GM19099 (cell line): Measurements from ENCODE around the gene TRIML2.

Experiments used
- POLR2A ChIP-seq: IDR thresholded peaks from 3 replicates; pipeline ENCODE4 v1.6.1; 2011; ENCODE audit warnings: low read depth; ENCODE audit not compliant: insufficient read length; ENCODE audit errors: extremely low read depth

Gene TRIML2

GRCh38 chr4:188117631-188118324, 8.4 kb upstream of the TRIML2 start:
- no peak for TF ChIP-seq POLR2A

GRCh38 chr4:188113156-188113555, 3.8 kb upstream of the TRIML2 start:
- no peak for TF ChIP-seq POLR2A

DNA sequence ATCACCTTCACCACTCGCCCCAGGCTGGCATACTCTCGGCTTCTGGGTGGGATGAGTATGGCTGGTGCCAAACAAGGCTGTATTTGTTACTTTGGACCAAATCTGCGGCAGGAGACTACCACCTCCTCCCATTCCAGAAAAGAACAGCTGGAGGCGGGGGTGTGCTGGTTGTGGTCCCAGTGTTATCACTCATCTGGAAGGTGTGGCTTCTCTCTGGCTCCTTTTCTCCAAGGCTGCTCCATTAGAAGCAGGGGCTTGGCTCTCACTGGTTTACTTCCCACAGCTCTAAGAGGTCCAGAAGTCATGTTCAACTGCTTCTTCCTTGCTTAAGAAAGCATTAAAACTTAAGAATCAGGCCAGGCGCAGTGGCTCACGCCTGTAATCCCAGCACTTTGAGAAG, 2.6 kb upstream of the TRIML2 start:
- no peak for TF ChIP-seq POLR2A

DNA sequence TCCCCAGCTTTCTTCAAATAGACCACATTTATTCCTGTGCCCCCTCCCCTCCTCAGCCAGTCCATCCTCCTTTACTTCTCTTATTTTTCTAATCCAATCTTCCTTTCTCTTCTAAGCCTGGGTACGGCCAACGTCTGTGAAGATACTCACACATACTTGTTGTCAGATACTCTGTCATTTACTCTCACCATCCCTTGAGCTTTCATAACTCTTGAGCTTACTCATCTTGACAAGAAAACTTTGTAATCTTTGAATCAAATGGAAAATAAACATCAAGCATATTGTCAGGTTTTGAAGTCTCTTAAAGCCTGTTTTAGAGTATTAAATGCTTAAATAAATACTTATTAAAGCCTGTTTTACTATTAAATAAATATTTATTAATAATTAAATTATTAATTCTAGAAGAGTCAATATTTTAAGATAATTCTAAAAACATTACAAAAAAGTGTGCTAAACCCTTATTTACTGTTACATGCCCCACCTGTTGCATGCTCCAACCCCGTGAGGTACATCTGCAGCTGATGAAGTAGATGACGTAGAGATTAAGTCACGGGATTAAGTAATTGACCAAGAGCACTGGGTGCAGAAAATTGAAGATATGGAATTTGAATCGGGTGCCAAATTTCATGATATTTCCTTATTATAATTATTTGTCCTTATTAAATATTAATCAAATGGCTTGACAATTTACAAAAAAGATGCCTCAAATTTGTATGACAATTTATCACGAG, 1.5 kb upstream of the TRIML2 start:
- TF ChIP-seq POLR2A, result no peak

GRCh38 chr4:188110036-188110435, 633 bp upstream of the TRIML2 start:
- no peak for TF ChIP-seq POLR2A

DNA sequence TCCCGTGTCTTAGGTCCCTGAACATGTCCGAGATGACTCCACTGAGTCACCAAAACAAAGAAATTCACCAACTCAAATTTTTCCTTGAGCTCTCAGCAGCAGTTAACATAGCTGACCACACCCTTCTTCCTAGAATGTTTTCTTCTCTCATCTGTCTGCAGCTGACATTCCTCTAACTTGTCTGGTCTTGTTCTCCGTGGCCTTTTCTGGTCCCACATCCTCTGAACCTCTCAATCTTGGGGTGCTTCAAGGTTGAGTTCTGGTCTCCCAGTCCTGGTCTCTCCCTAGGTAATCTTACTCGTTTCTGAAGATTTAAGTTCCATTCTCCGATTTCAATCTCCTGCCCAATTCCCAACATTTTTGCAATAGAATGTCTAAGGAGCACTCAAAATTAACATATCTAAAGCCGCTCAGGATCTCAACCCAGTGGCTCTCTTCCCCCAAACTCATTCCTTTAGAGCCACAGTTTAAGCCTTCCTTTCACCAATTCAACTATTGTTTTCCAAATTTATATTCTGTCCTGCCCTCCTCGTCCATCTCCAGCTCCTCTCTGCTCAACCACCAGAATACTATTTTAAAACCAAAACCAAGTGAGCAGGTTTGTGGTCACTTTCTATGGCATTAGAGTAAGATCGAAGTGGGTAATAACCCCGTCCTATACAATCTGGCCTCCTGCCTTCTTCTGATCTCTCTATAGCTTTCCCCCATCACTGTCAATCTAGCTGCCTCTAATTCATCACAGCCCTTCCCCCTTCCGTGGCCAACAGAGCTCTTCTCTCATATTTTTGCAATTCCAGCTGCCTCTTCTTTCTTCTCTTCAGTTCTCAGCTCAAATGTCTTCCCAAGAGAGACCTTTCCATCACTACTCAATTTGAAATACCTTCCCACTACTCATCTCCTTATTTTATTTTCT, 1.2 kb downstream of the TRIML2 start:
- no peak for TF ChIP-seq POLR2A

- TF ChIP-seq POLR2A, result no peak
Observed at GRCh38 chr4:188106454-188106853, 2.9 kb downstream of the TRIML2 start.

DNA sequence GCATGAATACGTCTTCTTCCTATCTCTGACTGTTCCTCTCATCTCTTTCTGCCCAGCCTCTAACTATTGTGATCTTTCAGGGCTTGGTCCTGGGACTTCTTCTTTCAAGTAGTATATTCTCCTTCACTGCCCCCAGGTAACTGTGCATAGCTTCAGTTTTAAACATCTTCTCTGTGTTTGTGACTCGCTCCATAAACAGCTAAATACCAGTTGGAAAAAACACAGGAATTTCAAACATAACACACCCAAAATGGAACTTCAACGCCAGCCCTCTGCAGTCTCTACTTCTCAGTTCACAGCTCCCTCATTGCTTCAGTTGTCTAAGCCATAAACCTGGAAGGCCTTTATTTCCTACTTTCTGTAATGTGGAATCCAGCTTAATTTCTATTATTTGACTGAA, 16.6 kb downstream of the TRIML2 start:
- TF ChIP-seq POLR2A, result no peak

- no peak for TF ChIP-seq POLR2A
Observed at GRCh38 chr4:188086858-188087257, 22.5 kb downstream of the TRIML2 start.

GRCh38 chr4:188082796-188083195, 26.6 kb downstream of the TRIML2 start:
- TF ChIP-seq POLR2A, result no peak

DNA sequence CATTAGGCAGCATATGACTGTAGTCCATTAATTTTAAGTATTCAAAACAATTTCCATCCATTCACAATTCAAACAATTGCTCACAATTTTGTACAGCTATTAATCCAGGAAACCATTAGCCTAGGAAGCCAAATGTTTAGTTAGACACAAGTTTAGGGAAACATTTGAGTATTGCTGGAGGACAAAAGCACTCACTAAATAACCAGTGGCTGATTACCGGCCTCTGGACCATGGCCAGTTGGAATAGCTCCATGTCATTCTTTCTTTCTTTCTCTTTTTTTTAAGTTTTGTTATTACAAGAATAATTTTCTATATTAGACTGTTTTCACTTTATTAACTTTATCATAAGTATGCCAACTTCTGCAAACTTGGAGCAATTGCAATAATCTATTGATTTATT, 31.3 kb downstream of the TRIML2 start:
- TF ChIP-seq POLR2A, result no peak

GRCh38 chr4:188076169-188076568, 33.2 kb downstream of the TRIML2 start:
- TF ChIP-seq POLR2A, result no peak

- no peak for TF ChIP-seq POLR2A
Observed at GRCh38 chr4:188061083-188061482, 48.3 kb downstream of the TRIML2 start.

DNA sequence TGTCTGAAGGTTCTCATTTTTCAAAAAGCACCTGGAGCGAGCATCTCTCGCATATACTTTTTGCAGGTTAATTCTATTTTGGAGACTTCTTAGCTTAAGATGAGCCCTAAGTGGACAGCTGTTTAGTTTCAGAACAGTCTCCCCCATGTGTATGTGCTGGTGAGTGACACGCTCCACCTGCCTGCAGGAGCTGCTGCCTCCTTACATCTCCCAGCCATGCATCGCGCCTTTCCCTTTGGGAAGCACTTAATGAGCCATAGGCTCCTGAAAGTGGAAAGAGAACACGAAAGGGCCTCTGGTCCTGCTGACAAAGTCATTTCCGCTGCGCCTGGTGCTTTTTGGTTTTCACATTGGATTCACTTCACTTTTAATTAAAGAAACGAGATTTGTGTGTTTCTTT, 56.1 kb downstream of the TRIML2 start:
- no peak for TF ChIP-seq POLR2A

- no peak for TF ChIP-seq POLR2A
Observed at GRCh38 chr4:188046657-188047056, 62.7 kb downstream of the TRIML2 start.
